H1 (cell line): Measurements from ENCODE around the gene FGF18. TPM values are rescaled to one million over a fixed set of nuclear protein-coding genes. Genes with fewer than 3 reads are reported as not detected.

Source experiments
- CTBP2 ChIP-seq: IDR thresholded peaks from 2 replicates; pipeline ENCODE4 v1.7.0; 2011; ENCODE audit warnings: borderline replicate concordance, mild to moderate bottlenecking, moderate library complexity, mixed read lengths, low read length; ENCODE audit not compliant: insufficient read depth, insufficient read length
- HDAC2 ChIP-seq, 2 experiments: fragments of 300-600 bp in 1 of 2; sonication (generic) in 1 of 2; IDR thresholded peaks; 2 replicates each; pipeline ENCODE4 v1.6.1; 2011 to 2012; ENCODE audit warnings: low read depth in 2 of 2, low read length in 2 of 2, mild to moderate bottlenecking in 2 of 2, moderate library complexity in 2 of 2, borderline replicate concordance in 1 of 2, inconsistent platforms in 1 of 2
- POU5F1 ChIP-seq: IDR thresholded peaks from 2 replicates; pipeline ENCODE4 v1.6.1; 2011; ENCODE audit warnings: low read depth, mild to moderate bottlenecking, low read length, moderate library complexity
- polyA plus RNA-seq, 7 experiments: library from polyadenylated mRNA; depleted of rRNA in 3 of 7; stranded (reverse) in 5 of 7; unstranded in 2 of 7; fragments of >200 nt in 5 of 7; fragments of 200-250 nt in 2 of 7; gene quantifications; 1 replicate in 5 of 7; 2 replicates in 1 of 7; 4 replicates in 1 of 7; pipeline versions ENCODE4 v1.2.1 to v1.2.3, GENCODE V29; 2011 to 2013; ENCODE audit warnings: missing spikeins in 2 of 7, mixed read lengths in 2 of 7
- total RNA-seq: library from RNA; stranded (reverse); fragmentation: NEBNext Ultra II Directional; extraction: Animal tissue kit (Norgen Biotek cat#: 25700); gene quantifications from 2 replicates; pipeline ENCODE4 v1.2.1, GENCODE V29; 2021

FGF18 gene
- total and polyA plus RNA-seq, 2 of the 8 experiments (the other 6 are each of a cell fraction or from before 2014, with no cell fraction given): 0.54 to 1.3 TPM

DNA sequence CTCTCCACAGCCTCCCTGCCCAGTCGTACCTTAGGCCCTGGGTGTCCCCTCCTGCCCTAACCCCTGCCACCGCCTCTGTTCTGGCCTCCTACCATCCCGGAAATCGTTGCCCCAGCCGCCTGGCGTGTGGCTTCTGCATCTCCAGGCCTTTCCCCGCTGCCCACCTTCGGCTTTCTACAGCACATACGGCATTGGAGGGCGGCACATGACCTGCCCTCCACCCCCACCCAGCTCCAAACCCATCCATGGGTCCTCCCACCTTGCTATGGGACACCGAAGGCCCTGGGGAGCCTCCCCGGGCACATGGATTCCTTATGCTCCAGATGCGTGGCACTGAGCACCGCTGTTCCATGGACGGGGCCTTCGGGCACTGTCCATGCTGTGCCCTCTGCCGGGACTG lies 32.0 kb downstream of the FGF18 start (continued):
- TF ChIP-seq POU5F1 (no peak), HDAC2 (IDR thresholded peaks at IDR 0.05; ENCODE audit: borderline replicate concordance in 1 of 2, low read depth in 2 of 2, low read length in 2 of 2) (no peak), CTBP2 (no peak)
